CD4-positive, alpha-beta T cell treated with Interleukin-15 for 4 hours (primary cell): ENCODE data around the gene ARHGAP26.

Experiments used
- DNase-seq: peaks from one replicate; pipeline ENCODE4 v3.0.0-alpha.2; 2020; ENCODE audit warnings: low spot score

Gene ARHGAP26

DNA sequence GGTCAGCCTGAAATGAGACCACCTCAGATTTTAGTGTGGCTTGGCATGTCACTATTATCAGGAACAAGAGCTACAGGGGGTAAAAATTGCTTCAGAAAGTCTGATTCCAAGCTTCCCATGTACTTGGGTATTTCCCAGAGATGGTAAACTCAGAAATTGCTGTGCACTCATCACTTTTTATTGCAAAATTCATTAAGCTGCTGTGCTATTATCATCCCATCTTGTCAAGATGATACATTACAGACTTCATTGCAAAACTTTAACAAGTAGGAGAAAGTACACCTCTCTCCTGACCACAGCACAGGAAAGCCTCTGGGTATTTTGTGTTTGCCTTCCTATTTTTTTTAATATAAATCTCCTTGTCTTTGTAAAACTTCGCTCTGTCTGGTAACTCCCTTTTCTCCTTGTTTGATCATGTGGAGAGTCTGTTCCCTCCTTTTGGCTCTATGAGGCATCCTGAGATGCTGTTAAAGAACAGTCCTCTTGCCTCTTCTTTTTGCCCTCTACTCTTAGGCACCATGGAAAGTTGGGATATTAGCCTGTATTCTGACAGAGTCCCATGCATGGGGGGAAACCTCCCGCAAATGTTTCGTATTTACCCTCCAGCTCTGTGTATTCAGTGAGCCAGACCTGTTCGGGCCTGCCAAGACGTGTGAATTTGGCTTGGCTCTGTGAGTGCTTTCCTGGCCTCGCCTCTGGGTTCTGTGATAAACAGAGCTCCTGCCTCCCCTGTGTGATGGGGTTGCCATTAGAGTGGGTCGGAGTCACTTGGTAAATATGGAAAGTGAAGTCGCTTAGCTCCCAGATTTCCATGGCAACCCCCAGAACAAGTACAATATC is 372.6 kb downstream of the ARHGAP26 start:
- DNase-seq, result no peak

DNA sequence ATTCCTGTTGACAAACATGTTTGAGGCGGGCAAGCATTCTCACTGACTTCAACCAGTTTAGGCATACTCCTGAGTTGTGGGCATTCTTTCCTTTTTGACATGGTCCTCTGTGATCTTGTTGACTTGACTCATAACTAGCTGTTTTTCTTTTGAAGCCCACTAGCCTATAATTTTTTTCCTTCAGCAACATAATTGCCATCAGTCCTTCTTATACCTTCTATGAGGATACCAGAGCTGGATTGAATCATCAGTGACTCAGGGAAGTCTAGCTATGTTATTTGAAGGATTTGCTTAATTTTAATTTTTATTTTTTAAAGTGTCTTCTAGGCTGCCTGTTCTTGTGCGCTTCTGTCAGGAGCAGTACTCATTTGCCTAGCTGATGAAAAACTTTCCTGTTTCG is 373.8 kb downstream of the ARHGAP26 start:
- DNase-seq, result no peak

- no peak for DNase-seq
Measured at GRCh38 chr5:143145243-143146160, 375.3 kb downstream of the ARHGAP26 start.

- DNase-seq, result no peak
Measured at GRCh38 chr5:143146161-143146560, 376.0 kb downstream of the ARHGAP26 start.

- no peak for DNase-seq
Measured at GRCh38 chr5:143147383-143147782, 377.2 kb downstream of the ARHGAP26 start.

- no peak for DNase-seq
Measured at GRCh38 chr5:143147902-143148301, 377.7 kb downstream of the ARHGAP26 start.

- DNase-seq, result no peak
Measured at GRCh38 chr5:143148771-143149170, 378.6 kb downstream of the ARHGAP26 start.

- DNase-seq, result no peak
Measured at GRCh38 chr5:143149759-143150158, 379.6 kb downstream of the ARHGAP26 start.

- DNase-seq, result no peak
Measured at GRCh38 chr5:143151056-143151700, 381.0 kb downstream of the ARHGAP26 start.

DNA sequence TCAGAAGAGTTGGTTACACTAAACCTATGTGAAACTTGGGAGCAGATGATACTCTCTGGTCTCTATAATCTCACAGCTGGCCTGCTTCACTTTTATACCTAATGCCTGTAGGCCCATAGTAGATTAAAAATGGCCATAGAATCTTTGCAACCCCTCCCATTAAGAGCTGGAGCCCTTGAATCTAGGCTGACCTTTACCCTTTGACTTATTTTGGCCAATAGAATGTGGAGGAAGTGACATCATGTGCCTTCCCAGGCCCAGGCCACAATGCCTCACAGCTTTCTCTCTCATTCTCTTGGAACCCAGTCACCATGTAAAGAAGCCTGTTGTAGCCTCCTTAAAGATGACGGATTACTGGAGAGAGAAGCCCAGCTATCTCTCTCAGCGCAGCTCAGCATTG is 382.3 kb downstream of the ARHGAP26 start:
- DNase-seq, result no peak

- no peak for DNase-seq
Measured at GRCh38 chr5:143153332-143154119, 383.3 kb downstream of the ARHGAP26 start.

DNA sequence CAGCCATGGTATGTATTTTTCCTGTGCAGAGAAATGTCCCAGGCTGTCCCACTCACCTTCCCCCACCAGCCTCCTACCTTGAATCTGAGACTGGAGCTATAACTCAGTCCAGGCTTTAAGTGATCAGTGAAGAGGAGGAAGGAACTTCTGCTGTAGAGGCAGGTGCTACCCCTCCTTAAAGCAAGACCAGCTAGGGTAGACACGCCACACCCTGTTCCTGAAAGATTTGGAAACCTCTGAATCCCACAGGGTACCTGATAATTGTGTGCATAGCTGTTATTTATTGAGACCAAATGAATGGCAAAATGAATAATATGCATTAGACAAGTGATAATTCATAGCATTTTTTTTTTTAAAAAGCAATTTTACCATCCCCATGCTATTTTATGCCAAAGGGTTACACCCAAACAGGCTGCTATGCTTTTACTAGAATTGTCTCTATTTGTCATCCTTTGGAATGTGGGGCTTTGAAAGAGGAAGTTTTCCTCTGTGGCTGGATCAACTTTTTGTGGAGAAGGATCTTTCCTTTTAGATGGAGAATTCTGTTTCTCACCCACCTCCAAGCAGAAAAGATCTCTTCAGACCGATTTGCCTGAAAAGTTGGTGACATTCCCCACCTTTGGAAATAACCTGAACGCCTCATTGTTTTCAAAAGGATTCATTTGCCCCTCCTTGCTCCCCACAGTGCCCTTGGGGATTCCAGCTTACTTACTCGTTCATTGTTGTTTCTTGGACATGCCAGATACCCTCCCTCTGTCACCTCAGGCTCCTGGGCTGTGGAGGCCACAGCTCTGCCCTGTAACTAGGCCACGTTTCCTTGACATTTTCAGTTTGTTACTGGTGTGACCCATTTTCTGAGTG is 384.6 kb downstream of the ARHGAP26 start:
- DNase-seq, result no peak

DNA sequence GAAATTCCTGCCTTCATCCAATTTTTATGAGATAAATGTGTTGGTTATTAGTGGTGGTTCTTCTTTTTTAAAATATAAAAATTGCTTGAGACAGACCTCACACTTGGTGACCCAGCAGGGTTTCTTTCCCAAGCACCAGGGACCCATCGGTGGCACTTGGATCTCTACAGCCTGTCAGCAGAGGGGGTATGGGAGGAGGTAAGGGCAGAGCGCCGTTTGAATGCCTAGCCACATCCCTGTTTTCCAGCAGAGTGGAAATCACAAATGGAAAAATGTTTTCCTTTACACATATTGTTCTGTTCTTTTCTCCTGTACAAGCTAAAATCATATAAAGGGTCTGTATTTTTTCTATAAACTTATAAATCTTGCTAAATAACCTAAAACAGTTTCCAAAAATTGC is 385.3 kb downstream of the ARHGAP26 start:
- no peak for DNase-seq

DNA sequence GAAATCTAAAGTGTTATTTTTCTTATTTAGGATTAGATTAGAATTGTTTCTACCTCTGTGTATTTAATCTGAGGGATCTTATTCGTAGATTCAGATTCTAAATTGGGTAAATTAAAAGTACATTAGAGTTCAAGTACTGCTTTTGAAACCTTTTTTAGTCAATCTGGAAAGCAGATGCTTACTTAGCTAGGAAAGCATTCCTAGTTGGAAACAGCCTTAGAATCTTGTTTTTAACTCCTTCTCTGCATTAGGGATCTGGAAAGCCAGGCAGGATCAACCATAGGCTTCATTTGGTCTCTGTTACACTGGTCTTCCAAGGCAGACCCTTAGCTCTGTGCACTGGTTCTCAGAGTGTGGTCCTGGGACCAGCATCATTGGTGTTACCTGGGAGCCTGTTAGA is 385.9 kb downstream of the ARHGAP26 start:
- no peak for DNase-seq

DNA sequence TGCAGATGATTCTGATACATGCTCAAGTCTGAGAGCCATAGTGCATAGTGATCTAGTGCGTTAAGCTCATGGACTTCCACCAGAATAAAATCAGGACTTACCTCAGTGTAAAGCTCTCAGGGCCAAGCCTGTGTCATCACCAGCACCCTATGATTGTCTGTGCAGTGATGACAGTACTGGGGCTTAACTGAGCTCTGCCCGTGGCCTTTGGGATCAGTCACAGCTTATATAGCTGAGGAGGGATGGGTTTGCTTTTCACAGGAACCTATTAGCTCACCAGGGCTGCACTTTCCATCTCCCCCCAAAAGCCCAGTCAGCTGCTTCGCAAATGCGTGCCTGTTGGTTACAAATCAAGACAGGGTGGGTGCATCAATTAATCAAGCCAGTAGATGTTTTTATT is 386.4 kb downstream of the ARHGAP26 start:
- DNase-seq, result no peak

DNA sequence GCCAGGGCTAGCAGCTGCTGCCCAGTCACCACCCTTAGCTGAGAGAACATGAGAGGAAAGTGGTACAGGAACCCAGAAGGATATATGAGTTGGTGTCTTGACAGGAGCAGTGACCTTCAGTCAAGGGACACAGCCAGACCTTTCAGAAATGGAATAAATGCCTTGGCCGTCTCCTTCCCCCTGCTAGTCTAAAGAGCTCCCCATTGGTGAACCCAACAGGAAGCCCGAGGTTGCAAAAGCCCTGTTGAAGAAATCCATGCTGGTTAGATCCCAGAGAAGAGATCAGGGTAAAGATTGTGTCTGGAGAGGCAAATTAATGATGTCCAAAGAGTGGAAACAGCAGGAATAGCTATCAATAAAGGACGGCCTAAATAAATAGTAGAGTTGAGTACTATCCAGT is 388.9 kb downstream of the ARHGAP26 start:
- no peak for DNase-seq

- no peak for DNase-seq
Measured at GRCh38 chr5:143161885-143162540, 391.8 kb downstream of the ARHGAP26 start.

- no peak for DNase-seq
Measured at GRCh38 chr5:143162810-143163209, 392.6 kb downstream of the ARHGAP26 start.

DNA sequence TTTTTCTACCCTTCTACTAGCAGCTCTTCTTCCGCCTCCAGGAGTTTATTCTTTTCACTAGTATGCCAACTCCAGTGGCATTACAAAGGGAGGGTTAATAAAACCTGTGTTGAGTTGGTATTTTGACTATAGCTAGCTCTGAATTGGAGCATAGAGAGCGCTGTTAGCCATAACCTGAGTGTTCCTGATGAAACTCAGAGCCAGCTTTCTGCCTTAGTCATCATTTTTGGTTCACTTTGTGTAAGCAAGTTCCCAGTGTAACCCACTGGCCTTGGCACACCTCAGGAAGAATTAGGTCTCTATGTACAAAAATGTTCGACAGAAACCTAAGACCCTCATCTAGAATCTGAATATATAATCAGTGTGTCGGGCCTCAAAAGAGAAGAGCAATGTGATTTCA is 394.4 kb downstream of the ARHGAP26 start:
- DNase-seq, result no peak
